ENCODE results near the gene RAB21.

GRCh38 chr12:71849109-71849851 is 94.6 kb downstream of the RAB21 start:
- no peak for TF ChIP-seq GATA3 (IDR thresholded peaks at IDR 0.05; ENCODE audit: low read depth, low read length)
- no peak for TF ChIP-seq GATA2 (IDR thresholded peaks at IDR 0.05; ENCODE audit: low read depth, low read length)

Data from SH-SY5Y (cell line).